Activated T-cell treated with anti-CD3 and anti-CD28 coated beads for 48 hours (primary cell): ENCODE results near the gene MRPS7.
A peak's percentile ranks its signal among the peaks of the same experiment; 100 is the strongest.
"Not testable (repeated sequence)": the region's sequence is repeated elsewhere in the genome, so short reads cannot be mapped to it uniquely, and the experiment has no call there.

Source experiments
- DNase-seq: peaks from one replicate; pipeline ENCODE4 v3.0.0-alpha.2; 2020; ENCODE audit warnings: low read depth

The MRPS7 gene

GRCh38 chr17:75271955-75272847 lies 10.5 kb downstream of the MRPS7 start:
- no peak for DNase-seq

- DNase-seq: no peak
Observed at GRCh38 chr17:75272848-75273184, 11.1 kb downstream of the MRPS7 start.

- no peak for DNase-seq
Observed at GRCh38 chr17:75273977-75274708, 12.5 kb downstream of the MRPS7 start.

- DNase-seq: no peak
Observed at GRCh38 chr17:75277664-75278071, 16.0 kb downstream of the MRPS7 start.

GRCh38 chr17:75280189-75280588 lies 18.5 kb downstream of the MRPS7 start:
- not testable (repeated sequence) for DNase-seq

- no peak for DNase-seq
Observed at GRCh38 chr17:75285123-75285522, 23.4 kb downstream of the MRPS7 start.

- no peak for DNase-seq
Observed at GRCh38 chr17:75287221-75287620, 25.5 kb downstream of the MRPS7 start.

- no peak for DNase-seq
Observed at GRCh38 chr17:75288359-75288758, 26.7 kb downstream of the MRPS7 start.

GRCh38 chr17:75288770-75289114 lies 27.1 kb downstream of the MRPS7 start:
- DNase-seq: peak; percentile 43

GRCh38 chr17:75289115-75289831 lies 27.6 kb downstream of the MRPS7 start, which contains the start of gene SLC25A19:
SLC25A19 (minus strand) TSS chr17:75289433; CDS start chr17:75286764, 2,669 bp downstream.
- DNase-seq: peak; percentile 95

GRCh38 chr17:75289832-75290337 lies 28.2 kb downstream of the MRPS7 start:
- peak; percentile 57 for DNase-seq

- DNase-seq: not testable (repeated sequence)
Observed at GRCh38 chr17:75292810-75293448, 31.2 kb downstream of the MRPS7 start.

GRCh38 chr17:75295201-75296158 lies 33.8 kb downstream of the MRPS7 start:
- no peak for DNase-seq

GRCh38 chr17:75300280-75300679 lies 38.6 kb downstream of the MRPS7 start:
- DNase-seq: no peak

- DNase-seq: no peak
Observed at GRCh38 chr17:75301049-75301448, 39.4 kb downstream of the MRPS7 start.

GRCh38 chr17:75301502-75302206 lies 40.0 kb downstream of the MRPS7 start:
- no peak for DNase-seq

- DNase-seq: no peak
Observed at GRCh38 chr17:75307957-75308731, 46.5 kb downstream of the MRPS7 start.

GRCh38 chr17:75308732-75309629 lies 47.3 kb downstream of the MRPS7 start:
- DNase-seq: no peak
